NCI-H1105 (cell line): ENCODE data around the gene HIPK1.

ENCODE experiments used
- DNase-seq: peaks from one replicate; lab custom pipeline; 2025; lab: John Stamatoyannopoulos, UW

HIPK1 gene

DNA sequence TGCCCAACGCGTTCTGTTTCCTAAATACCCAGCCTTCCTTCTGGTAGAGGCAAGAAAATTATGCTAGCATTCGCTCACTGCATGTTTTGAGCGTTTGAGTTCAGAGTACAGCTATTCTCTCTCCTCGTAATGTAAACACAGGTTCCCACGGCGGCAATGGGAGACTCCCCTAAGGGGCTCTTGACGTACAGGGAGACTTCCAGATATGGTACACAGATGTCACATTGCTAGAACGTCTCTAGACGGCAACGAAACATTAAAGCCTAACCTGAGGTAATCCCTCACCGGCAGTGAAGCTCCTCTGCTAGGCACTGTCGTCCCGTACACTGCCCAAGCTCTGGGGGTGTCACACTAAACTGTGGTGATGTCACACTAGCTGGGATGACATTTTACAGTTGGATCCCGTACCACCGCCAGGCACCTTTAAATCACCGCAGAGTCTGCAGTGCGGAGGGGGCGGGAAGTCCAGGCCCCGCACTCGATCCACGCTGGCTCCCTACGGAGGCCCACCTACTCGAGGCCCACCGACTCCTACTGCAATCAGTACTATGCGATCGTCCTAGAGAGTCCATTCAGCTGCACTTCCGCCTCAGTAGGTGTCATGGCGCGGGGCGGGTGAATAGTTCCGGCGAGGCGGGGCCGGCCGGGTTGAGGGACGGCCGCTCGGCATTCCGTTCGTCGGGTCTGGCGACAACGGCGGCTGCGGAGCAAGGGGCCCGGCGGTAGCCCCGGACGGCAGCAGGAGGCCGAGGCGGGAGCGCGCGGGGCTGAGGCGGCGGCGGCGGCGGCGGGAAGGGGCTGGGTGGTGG lies at the start of gene HIPK1:
HIPK1 (plus strand) TSS at position 384 of the 809 bp plus-strand sequence.
- DNase-seq, result peak; percentile 92

DNA sequence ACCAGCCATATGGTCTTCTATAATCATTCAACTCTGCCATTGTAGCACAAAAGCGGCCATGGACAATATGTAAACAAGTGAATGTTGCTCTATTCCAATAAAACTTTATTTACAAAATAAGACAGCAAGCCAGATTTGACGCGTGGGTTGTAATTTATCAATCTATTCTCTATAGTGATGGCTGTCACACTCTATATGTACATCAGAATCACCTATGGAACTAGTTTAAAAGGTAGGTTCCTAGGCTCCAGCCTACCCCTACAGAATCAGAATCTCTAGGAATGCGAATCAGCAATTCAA lies 49.4 kb upstream of the HIPK1 start:
- DNase-seq, result no peak

DNA sequence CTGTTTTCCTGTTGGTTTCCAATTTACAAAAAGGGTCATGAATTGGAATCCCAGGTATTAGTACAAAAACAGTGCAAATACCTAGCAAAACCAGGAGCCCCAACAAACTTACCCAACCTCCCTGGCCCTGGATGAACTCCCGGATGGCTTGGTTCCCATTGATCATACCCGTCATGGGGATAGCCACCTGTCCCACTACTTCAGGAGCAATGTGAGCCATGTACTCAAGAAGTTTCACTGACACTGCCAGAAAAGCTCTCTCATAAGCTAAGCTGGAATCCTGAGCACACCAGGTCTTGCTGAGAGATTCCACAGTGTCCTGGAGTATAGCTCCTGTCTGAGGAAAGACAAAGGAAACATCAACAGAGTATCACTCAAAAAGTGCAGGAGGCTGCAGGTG lies 47.5 kb upstream of the HIPK1 start:
- DNase-seq, result no peak

DNA sequence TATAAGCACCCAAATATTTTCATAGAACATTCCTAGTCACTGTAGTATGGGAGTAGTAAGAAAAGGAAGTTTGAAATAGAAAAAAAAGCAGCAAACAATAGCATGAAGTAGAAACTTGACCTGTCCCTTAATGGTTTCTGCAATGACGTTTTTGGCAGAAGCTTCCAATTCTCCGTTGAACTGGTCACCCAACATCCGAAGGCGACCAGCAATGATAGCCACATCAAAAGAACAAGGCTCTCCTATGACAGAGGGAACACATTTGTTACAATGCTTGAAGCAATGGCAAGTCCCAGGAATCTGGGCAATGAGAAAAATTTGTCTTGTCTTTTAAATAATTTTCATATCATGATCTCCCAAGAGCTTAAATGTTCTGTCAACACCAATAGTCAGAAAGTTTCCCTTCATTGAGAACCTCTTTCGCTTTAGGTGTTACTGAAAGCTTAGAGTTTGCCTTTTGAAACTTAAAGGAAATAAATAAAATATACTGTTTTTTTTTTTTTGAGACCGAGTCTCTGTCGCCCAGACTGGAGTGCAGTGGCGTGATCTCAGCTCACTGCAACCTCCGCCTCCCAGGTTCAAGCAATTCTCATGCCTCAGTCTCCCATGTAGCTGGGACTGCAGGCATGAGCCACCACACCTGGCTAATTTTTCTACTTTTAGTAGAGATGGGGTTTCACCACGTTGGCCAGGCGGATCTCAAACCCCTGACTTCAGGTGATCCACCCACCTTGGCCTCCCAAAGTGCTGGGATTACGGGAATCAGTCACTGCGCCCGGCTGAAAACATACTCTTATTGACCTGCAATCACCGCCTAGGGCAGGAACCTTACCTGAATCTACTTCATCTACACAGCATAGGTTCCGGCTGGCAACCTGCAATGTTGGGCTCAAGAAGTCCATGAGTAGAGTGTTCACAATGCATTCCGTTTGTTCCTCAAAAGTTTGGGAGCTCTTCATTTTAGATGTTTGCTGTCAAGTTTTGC lies 42.4 kb upstream of the HIPK1 start:
- no peak for DNase-seq

DNA sequence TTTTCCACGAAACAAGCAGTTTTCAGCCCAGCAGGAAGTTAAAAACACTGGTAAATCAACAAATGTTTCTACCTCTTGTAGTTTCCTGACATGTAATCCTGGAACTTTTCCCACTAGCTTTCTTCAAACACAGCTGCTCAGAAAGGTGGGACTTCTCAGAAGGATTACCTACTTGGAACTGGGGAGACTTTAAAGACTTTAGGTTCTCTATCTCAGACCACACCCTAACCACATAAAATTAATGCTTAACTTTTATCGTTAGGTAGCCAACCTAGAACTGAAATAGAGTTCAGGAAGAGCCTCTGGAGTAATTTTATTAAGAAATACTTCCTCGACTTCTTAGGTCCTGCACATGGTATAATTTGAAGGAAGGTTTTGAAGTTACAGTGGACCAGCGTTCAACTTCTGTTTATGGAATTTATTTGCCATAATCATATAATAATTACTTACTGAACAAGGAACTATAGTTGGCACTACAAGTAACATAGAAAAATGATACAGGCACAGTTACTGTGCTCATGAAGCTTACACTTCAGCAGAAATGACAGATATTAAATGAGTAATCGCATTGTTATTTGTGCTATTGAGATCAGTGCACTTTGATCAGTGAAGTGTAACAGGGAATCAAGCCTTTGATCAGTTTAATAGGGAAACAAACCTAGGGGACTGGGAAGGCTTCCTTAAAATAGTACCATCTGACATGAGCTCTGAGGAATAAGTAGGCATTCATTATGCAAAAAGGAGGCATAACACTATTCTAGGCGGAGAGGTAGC lies 41.5 kb upstream of the HIPK1 start, which contains the start of gene BCL2L15:
BCL2L15 (minus strand) TSS at position 180 of the 774 bp plus-strand sequence. CDS start 206 bp downstream, outside the sequence.
- DNase-seq, result no peak

DNA sequence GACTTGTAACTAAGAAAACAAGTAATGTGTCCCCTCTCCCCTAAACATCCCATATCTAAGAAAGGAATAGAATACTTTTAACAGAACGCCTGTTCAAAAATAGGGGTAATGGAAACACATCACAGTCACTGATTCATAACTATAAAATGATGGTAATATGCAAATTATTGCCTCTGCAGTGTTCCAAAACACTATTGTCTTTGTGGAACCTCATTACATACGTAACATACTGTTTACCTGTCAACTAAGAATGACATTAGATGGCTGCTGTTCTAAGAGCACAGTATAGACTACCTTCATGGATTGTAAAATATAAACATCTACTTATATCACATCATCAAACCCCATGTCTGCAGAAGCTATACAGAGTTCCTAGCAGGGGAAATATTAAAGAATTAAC lies 38.3 kb upstream of the HIPK1 start:
- DNase-seq, result no peak

DNA sequence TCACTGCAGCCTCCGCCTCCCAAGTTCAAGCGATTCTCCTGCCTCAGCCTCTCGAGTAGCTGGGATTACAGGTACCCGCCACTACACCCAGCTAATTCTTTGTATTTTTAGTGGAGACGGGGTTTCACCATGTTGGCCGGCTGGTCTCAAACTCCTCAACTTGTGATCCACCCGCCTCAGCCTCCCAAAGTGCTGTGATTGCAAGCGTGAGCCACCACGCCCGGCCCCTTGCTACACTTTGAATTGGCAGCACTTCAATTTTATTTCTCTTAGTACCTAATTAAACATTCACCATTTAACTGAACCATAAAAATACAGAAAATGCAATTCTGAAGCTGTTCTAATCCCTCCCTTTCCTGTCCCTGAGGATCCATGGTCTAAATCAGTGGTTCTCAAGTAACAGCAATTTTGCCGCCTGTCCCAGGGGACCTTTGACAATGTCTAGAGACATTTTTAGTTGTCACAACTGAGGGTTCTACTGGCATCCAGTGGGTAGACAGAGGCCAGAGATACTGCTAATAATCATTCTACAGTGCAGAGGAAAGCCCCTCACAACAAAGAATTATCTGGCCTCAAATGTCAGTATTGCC lies 37.4 kb upstream of the HIPK1 start:
- no peak for DNase-seq

DNA sequence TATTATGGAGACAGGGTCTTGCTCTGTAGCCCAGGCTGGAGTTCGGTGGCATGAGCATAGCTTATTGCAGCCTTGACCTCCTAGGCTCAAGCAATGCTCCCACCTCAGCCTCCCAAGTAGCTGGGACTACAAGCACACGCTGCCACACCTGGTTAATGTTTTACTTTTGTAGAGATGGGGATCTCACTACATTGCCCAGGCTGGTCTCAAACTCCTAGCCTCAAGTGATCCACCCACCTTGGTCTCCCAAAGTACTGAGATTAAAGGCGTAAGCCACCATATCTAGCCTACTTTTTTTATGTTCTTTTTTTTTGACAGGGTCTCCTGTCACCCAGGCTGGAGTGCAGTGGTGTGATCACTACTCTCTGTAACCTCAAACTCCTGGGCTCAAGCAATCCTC lies 35.9 kb upstream of the HIPK1 start:
- DNase-seq, result no peak

DNA sequence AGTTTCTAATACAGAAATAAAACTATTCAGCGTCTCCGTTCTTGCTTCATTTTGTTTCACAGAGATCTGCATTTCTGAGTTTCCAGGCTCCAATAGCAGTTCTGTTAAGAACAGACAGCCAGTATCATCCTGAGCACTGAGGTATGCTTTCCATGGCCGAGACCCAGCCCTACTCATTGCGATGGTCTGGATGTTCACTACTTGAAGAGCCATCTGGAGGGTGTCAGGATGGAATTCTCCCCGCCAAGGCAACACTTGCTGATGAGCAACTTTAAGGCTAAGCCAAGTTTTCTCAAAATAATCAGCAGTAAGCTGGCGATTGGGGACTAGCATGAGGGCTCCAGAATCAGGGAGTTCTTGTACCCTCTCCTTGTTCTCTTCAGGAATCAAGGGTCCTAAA lies 34.0 kb upstream of the HIPK1 start:
- DNase-seq, result no peak

DNA sequence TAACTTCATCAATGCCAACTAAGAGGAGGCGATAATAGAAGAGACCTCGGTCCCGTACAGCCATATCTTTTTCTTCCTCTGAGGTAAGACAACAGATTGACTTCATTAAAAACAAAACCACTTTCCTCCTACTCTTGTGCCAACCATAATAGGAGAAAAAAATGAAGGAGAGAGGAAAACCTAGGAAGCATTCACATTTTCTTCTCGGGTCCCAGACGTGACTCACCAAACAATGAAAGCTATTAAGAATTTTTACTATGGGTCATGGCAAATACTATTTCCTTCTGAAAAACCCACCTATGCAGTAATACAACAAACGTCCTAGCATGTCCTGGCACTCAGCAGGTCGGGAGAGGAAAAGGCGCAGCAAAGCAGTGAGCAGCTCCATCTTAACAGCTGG lies 33.2 kb upstream of the HIPK1 start:
- DNase-seq, result no peak

DNA sequence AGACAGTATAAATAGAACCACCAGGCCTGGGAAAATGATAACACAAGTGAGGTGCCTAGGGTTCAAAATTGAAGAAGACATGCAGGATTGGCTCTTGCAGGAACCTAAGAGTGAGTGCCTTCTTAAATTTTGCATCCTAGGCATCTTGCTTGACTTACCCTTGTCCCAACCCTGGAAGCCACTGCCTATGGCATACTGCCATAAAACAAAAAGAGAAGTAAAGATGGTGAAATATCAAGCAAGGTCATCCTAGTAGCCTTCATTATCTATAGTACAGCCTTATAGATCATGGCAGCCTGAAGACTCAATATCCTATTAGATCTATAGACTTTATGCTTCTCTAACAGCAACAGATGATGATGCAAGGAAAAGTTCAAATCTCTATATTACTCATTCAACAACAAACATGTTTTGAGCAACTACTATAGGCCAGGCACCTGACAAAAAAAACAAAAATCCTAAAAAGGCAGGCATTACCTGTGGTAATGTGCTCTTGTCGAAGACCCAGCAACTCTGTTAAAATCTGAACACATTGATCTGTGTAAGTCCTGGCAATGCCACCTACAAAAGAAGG lies 30.8 kb upstream of the HIPK1 start:
- no peak for DNase-seq

DNA sequence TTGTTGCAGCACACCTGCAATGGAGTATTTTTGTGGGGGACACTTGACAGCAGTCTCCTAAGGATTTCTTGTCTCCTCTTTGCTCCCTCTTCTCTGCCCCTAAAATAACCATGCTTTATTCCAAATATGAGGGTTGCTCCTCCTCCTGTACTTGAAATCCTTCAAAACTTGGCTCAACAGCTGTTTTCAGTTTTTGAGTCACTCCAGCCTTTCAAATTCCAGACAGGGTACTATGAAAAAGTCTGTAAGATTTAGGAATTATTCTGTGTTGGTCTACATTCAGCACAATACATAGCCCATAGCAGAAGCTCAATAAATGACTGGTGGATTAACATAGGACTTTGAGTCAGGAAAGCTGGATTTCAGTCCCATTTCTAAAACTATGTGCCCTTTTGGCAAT lies 30.0 kb upstream of the HIPK1 start:
- DNase-seq, result no peak

DNA sequence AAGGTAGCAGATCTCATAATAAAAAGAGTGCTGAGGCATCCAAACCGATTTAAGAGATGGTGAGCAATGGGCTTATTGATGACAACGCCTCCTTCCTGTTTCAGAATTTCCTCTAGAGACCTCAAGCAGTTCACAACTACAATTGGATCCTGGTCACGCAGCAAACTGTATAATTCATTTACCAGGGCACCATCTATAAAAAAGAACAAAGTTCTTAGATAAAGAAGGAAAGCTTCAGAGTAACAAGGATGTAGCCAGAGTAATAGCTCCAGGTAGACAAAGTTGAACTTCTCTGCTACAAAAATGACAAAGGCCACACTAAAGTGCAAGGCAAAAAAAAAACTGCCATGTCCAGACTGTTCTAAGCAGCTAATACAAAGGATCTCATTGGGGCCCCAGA lies 27.9 kb upstream of the HIPK1 start:
- no peak for DNase-seq

DNA sequence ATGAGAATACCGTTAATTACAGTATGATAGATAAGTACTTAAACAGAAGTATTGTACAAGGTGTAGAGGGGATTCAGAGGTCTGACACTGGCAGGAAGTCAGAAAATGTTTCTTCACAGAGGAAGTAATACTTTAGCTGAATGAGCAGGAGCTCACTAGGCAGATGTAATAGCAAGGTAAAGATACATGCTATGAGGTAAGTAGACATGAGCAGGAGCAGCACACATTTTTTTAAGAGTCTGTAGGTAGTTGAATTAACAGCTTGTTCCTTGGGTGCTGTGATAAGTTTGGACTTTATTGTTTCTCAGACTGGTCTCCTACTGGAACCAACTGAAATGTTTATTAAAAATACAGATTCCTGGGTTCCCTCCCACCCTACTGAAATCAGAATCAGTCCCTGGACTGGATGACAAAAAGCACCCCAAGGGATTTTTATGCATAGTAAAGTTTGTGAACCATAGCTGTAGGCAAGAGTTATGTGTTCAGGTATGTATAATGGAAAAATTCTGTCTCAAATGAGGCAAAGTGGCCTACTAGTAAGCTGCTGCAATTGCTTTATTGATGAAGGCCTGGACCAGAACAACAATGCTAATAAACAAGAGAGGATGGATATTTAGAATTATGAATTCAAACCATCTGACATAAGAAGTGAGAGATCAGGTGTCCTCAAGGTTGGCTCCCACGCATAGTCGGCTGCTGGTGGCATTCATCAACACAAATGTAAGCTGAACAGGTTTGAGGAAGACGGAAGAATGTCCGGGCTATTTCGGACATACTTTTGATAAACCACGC lies 25.4 kb upstream of the HIPK1 start:
- no peak for DNase-seq

DNA sequence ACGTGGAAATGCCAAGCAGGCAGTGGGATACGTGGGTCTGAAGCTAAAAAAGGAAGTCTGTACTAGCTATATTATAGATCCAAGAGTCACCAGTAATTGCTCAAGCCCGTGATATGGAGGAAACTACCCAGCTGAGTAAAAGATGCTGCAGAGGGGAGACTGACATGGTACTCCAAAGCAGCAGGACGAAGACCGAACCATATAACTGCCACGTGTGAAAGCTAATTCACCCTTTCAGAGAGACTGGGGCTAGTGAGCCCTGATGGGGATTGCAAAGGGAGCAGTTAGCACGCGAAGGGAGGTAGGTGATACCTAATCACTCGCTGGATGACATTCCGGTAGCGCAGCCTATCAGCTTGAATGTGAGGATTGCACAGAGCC lies 24.8 kb upstream of the HIPK1 start:
- peak; percentile 60 for DNase-seq

DNA sequence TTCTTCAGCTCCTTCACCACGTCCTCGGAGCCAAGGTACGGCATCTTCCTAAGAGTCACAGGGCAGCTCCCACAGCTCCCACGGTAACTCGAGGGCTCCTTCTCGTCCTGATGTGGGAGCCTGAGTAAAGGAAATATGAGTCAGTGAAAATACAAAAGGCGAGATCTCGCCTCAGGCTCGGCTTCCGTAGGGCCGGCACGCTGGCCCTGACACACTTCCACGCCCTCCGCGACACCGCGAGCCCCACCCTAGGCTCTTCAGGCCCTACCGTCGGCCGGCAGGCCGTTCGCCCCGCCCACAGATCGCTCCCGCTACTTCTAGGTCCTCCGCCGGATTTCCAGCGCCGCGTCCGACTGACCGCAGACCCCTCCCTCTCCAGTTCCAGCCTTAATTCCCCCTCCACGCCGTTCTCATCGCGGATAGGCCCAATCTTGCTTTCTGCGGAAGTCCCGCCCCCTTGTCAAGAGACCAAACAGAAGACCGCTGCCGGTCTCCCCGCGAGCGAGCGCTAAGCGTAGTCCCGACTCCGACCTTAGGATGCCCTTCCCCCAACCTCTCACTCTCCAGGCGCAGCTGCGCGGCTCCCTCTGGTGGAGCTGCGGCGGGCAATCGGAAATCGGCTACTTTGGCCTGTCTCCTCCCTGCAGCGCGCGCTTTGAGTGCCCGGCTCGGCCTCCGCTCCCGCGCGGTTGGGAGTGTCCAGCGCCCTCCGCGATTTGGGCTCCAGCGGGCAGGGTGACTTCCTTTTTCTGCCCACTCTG lies 24.3 kb upstream of the HIPK1 start, which contains the start of the genes AP4B1 and DCLRE1B:
AP4B1 (minus strand) TSS at position 126 of the 761 bp plus-strand sequence; CDS start at position 44, 82 bp downstream.
DCLRE1B (plus strand) TSS at position 653 of the 761 bp plus-strand sequence. CDS start 261 bp downstream, outside the sequence.
- DNase-seq, result peak; percentile 100

DNA sequence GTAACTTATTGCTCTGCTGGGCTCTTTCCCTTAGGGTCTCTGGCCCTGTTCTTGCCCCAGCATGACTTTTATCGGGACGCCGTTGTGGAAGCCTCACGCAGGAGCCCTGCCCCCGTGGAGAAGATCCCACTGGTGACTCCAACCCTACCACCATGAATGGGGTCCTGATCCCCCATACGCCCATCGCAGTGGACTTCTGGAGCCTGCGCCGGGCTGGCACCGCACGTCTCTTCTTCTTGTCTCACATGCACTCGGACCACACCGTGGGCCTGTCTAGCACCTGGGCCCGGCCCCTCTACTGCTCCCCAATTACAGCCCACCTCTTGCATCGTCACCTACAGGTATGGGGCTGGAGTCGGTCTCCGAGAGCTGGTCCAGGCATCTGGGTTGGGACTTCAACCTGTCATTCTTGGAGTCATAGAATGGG lies 23.7 kb upstream of the HIPK1 start:
- DNase-seq, result peak; percentile 3

DNA sequence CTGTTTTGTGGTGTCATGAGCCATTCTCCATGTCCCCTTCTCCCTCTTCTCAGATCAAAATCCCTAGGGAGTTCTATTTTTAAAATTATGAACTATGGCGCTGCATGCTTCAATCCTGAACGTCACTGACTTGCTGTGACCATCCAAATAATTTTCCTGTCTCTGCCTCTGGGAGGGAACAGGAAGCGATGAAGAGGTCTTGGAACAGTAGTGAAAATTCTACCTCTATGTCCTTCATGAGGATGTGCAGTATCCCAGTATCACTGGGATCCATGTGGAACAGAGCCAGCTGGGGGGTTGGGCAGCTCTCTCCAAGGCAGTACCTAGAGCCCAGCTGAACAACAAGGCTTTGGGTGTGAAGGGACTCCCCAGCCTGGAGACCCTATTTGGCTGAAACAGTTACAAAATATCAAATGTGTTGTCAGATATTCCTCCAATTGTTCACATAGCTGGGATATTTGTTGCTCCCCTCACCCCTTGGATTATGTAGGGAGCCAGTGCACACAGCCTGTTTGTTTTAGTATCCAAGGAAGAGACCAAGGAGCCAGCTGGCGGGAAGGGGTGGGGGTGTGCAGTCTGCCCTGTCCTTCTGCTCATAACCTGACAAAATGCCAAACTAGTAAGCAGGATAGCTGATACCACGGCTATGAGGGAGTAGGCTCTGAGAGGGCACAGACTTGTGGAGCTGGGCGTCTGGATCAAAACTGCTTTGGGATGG lies 16.4 kb upstream of the HIPK1 start:
- DNase-seq, result no peak

DNA sequence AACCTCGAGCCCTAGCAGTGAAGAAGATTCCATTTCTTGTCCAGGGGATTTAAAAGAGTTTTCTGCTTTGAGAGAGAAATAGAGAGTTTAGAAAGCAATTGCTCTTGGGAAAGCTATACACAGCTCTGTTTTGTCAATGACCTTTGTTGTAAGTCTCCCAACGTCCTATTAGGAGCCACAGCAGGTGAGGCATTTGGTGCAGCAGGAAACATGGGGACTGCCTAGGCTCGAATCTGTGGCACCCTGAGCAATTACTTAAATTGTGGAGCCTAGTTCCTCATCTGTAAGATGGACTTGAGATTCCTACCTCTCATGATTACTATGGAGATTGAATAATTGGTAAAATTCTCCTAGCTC lies 15.8 kb upstream of the HIPK1 start:
- DNase-seq, result no peak
